B cell (primary cell): ENCODE data around the gene RPH3AL.

Experiments
- EZH2 ChIP-seq: IDR thresholded peaks from 2 replicates; pipeline ENCODE4 v1.6.1; 2012; ENCODE audit warnings: borderline replicate concordance, low read depth, mild to moderate bottlenecking, moderate library complexity, low read length; ENCODE audit not compliant: insufficient read depth, poor library complexity, severe bottlenecking
- TF ChIP-seq, protein P1 (sequence below): fragments of 200-600 bp; IDR thresholded peaks from one replicate; pipeline ENCODE4 v1.8.0; 2022; ENCODE audit warnings: antibody characterized with exemption, mild to moderate bottlenecking

DNA sequence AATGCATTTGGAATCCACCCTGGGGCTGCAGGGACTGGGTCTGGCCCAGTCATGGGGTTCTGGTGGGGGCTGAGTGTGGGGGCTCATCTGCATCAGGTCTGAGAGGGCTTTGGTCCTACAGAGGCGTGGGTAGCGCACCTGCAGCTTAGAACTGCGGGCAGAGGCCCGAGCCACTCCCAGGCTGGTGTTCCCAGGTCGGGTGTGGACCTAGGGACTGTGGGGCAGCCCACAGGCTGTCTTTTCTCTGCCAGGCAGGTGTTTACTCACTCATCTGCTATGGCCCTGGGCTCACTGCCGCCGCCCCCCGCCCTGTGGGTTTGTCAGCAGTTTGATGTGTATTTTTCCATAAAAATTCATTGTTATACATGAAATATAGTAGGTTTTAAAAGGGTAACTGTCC, 144.2 kb downstream of the RPH3AL start:
- TF ChIP-seq, protein P1, sequence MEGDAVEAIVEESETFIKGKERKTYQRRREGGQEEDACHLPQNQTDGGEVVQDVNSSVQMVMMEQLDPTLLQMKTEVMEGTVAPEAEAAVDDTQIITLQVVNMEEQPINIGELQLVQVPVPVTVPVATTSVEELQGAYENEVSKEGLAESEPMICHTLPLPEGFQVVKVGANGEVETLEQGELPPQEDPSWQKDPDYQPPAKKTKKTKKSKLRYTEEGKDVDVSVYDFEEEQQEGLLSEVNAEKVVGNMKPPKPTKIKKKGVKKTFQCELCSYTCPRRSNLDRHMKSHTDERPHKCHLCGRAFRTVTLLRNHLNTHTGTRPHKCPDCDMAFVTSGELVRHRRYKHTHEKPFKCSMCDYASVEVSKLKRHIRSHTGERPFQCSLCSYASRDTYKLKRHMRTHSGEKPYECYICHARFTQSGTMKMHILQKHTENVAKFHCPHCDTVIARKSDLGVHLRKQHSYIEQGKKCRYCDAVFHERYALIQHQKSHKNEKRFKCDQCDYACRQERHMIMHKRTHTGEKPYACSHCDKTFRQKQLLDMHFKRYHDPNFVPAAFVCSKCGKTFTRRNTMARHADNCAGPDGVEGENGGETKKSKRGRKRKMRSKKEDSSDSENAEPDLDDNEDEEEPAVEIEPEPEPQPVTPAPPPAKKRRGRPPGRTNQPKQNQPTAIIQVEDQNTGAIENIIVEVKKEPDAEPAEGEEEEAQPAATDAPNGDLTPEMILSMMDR = no peak
- no peak for TF ChIP-seq EZH2
